GM19455 (cell line): ENCODE results near the gene PRKCZ.
"Not testable (repeated sequence)": the region's sequence is repeated elsewhere in the genome, so short reads cannot be mapped to it uniquely, and the experiment has no call there.

Source experiments
- ATAC-seq: cut with Tn5 transposase; IDR thresholded peaks from one replicate; pipeline ENCODE4 v1.9.1; 2021; ENCODE audit not compliant: unreplicated experiment

Gene PRKCZ

GRCh38 chr1:2083666-2084065 is 33.5 kb downstream of the PRKCZ start:
- ATAC-seq: no peak

DNA sequence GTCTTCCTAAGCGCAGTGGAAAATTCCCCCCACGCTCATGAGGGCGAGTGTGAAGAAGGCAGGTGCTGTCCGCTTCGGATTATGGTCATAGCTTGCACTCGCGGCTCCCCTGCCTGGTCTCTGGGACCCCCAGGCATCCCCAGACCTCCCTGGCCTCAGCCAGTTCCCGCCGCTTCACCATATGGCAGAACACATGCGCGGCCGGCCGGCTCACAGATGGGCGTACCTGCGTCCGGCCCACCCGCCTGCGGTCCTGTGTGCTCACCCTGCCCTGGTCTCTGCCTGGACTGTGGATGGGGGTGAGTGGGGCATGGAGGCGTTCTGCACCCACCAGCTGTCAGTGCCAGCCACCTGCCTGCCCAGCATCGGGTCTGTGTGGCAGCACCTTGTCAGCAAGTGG is 34.1 kb downstream of the PRKCZ start:
- no peak for ATAC-seq

DNA sequence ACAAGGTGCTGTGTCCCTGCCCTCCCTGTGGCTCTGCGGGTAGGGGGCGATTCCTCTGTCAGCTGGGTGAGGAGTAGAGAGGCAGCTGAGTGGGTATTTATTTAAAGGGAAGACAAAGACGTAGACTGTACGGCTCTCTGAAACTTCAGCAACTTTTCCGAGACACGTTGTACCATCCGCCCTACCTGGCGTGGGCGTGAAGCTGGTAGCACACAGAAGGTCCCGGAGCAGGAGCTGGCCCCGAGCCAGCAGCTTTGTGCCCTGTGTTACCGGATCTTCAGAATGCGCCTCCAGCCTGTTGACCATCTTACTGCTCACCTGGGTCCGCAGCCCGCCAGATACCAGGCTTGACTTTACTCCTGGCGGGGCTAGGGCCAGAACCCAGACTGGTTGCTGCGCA is 34.9 kb downstream of the PRKCZ start:
- ATAC-seq: no peak

GRCh38 chr1:2086446-2087078 is 36.4 kb downstream of the PRKCZ start:
- ATAC-seq: no peak

- ATAC-seq: no peak
These were observed 37.6 kb downstream of the PRKCZ start for GRCh38 chr1:2087766-2088165.

GRCh38 chr1:2088458-2088857 is 38.2 kb downstream of the PRKCZ start:
- ATAC-seq: no peak

- no peak for ATAC-seq
These were observed 38.8 kb downstream of the PRKCZ start for GRCh38 chr1:2089051-2089450.

GRCh38 chr1:2090216-2090890 is 40.1 kb downstream of the PRKCZ start:
- no peak for ATAC-seq

GRCh38 chr1:2091611-2092604 is 41.7 kb downstream of the PRKCZ start:
- ATAC-seq: no peak

DNA sequence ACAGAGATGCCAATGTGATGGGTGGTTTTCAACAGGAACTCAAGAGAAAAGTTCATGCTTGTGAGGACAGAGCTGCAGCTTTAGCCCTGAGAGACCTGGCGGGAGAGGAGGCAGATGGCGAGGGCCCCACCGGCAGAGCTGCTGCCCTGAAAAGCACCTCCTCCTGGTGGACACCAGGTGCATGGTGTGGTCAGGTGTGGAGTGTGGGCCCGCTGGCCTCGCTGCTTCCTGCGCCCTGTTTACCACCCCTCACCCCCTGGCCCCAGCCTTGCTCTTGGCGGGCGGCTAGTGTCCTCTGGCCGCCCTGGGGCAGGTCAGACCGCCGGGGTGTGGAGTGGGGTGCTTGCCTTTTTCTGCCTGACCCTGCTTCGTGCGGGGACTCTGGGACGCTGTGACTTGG is 42.8 kb downstream of the PRKCZ start:
- ATAC-seq: no peak

GRCh38 chr1:2093636-2094035 is 43.4 kb downstream of the PRKCZ start:
- no peak for ATAC-seq

DNA sequence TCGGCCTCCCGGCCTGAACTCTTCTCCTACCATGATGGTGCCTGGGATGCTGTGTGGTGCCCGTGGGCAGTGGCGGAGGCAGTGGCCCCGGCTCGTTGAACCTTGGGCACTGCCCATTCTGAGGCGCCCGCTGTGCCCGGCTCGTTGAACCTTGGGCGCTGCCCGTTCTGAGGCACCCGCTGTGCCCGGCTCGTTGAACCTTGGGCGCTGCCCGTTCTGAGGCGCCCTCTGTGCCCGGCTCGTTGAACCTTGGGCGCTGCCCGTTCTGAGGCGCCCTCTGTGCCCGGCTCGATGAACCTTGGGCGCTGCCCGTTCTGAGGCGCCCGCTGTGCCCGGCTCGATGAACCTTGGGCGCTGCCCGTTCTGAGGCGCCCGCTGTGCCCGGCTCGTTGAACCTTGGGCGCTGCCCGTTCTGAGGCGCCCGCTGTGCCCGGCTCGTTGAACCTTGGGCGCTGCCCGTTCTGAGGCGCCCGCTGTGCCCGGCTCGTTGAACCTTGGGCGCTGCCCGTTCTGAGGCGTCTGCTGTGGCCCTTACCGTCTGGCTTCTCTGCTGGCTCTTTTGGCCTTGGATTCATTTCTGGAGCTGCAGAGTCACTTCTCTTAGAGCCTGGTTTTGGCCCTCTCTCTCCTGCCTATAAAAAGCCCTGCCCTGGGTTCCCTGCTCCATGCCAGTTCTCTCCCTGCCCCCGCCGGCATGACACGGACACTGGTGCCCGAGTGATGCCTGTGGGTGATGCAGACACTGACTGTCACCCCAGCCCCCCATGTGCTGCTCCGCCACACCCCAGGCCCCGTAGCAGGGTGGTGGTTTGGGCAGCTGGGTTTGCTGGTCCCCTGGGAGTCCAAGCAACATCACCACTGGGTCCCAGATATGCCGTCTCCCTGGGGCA is 44.3 kb downstream of the PRKCZ start:
- not testable (repeated sequence) for ATAC-seq

DNA sequence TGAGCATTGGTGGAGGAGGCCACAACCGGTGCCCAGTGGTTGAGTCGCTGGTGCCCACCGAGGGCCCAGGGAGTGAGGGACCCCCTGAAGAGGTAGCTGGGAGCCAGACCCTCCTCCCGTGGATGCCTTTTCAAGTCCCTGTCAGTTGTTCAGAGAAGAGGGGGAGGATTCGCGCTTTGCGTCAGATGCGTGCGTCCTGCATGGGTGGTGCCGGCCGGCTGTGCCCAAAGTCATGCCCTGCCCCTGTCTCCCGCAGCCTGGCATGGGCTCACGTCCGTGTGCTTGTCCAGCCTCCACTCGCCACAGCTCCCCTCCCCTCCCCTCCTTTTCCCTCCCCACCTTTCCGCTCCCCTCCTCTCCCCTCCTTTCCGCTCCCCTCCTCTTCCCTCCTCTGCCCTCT is 45.2 kb downstream of the PRKCZ start:
- ATAC-seq: no peak

- ATAC-seq: no peak
These were observed 45.9 kb downstream of the PRKCZ start for GRCh38 chr1:2095981-2096736.

DNA sequence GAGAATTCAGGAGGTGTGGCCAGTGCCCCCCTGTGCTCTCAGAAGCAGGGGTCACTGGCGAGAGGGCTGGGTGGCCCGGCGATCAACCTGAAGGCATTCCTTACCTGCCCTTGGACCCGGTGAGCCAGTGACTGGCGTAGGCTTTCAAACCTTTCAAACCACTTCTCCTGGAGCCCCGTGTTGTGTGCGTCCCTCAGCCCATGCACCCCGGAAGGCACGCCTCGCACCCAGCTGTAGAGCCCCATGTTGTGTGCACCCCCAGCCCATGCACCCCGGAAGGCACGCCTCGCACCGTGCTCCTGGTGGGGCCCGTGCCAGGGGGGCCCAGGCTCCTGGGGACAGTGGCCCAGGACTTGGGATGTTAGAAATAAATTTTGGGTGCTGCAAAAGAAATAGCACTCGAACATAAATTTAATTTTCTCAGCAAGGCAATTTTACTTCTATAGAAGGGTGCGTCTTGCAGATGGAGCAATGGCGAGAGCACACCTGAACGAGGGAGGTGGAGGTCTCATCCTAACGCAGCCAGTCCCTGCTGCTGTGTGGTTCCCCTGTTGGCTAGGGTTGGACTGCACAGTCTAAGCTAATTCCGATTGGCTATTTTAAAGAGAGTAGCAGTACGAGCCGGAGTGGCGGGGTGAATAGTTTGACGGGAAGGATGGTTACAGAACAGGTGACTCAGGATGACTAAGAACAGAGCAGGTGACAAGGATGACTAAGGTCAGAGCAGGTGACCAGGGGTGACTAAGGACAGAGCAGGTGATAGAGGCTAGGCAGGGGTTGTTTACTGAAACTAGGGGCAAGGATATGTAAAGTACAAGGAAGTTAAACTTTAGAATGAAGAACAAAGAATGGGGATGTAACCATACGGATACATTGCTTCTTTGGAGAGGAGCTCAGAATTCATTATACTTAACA is 47.4 kb downstream of the PRKCZ start:
- no peak for ATAC-seq

DNA sequence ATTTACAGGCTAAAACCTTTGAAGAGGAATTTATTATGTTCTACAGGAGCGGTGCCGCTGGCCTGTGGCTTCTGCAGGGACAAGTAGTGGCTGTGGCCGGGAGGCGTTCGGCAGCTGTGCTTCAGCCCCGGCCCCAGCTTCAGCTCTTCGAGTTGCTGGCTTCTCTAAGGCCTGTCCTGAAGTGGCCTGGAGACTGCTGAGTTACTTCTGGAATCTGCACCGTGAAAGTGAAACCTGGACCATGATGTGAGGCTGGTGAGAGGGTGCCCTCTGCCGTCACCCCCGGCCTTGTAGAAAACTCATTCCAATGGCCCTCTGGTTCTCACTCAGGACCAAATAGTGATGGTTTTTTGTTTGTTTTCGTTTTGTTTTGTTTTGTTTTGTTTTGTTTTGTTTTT is 48.1 kb downstream of the PRKCZ start:
- ATAC-seq: no peak

GRCh38 chr1:2098839-2099785 is 48.9 kb downstream of the PRKCZ start:
- no peak for ATAC-seq
